NCI-H526 treated with DMSO at 0.1 percent for 48 hours (cell line): ENCODE data around the gene PCMTD2.

Experiments used
- DNase-seq: peaks from one replicate; lab custom pipeline; 2025; lab: John Stamatoyannopoulos, UW

Gene PCMTD2

DNA sequence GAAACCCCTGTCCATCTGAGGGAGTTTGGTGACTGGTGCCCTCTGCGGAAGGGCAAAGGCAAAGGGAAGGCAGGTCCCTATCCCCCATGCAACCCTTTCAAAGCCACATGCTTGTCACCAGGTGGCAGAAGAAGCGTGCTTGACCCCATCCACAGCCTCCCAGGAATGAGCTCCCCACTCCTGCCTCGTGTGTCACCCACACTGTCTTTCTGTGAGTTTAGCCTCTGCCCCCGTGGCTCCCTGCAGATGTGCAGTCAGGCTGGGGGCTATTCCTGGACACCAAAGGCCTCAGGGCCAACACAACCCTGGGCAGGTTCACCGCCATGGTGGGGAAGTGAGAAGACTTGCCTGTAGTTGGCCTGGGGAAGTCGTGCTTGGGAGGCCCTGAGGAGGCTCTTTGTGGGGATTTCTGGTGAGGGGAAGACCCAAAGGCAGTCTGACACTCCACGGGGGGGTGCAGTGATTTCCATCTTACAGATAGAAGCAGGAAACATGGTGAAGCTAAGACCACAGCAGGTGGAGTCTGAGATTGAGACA, 16.6 kb upstream of the PCMTD2 start:
- no peak for DNase-seq

GRCh38 chr20:64239449-64240242, 15.9 kb upstream of the PCMTD2 start:
- no peak for DNase-seq

DNA sequence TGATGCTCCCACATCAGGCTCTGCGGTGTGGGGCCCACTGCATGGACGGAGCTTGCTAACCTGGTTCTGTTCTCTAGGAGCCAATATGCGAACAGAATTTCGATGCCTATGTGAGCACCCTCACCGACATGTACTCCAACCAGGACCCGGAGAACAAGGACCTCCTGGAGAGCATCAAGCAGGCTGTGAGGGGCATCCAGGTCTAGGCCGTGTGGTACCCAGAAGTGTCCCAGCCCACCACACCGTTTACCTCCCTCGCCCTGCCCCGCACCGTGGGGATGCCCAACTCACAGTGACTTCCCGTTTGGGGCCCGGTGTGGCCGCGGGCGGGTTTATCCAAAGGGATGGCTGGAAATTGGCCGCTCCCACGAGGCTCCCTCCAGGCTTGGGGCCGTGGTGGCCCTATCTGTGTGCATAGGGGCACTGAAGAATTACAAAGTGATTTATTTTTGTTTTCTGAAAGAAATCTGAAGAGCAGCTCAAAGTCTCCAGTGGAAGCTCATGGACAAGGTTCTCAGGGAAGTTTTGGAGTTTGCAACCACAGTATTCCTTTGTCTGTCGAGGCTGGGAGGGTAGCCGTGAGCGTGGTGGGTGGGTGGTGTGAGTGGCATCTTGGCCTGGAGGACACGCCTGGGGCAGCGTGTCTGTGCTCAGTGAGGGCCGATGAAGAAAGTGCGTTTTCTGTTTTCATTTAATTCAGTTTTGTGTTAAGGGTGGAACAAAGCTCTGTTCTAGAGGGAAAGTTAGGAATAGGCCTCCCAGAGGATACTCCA, 15.1 kb upstream of the PCMTD2 start:
- DNase-seq: no peak

GRCh38 chr20:64241061-64241460, 14.5 kb upstream of the PCMTD2 start:
- no peak for DNase-seq

DNA sequence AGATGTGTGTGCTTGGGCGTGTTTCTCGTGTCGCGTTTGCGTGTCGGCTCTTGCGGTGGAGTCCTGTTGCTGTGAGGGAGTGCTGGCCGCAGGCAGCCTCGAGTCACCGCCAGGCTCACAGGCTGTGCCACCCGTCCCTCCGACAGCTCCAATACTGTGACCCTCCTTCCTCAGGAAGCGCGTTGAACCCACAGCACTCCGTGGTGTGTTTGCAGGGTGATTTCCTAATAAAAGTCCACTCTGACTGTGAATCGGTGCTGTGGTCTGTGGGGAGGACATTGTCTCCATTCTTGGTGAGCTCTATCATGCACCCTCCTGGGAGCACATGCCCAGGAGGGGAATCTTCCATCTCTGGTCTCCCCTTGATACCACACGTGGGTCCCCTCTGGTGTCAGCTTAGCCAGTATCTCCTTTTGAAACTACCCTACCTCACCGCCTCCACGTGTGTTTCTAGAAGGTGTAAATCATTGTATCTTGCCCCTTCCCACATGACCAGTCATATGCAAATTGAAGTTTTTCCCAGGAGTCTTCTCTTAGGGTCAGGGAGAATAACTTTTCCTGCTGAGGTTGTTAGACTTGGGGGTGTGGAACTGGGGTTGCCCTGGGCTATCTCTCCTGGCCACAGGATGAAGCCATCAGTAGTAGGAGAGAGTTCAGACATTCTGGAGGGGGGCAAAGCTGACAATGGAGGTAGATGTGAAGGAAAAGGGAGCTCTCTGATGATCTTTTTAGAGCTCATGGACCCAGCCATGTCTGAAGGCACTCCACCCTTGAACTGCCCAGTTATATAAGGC, 13.3 kb upstream of the PCMTD2 start:
- no peak for DNase-seq

DNA sequence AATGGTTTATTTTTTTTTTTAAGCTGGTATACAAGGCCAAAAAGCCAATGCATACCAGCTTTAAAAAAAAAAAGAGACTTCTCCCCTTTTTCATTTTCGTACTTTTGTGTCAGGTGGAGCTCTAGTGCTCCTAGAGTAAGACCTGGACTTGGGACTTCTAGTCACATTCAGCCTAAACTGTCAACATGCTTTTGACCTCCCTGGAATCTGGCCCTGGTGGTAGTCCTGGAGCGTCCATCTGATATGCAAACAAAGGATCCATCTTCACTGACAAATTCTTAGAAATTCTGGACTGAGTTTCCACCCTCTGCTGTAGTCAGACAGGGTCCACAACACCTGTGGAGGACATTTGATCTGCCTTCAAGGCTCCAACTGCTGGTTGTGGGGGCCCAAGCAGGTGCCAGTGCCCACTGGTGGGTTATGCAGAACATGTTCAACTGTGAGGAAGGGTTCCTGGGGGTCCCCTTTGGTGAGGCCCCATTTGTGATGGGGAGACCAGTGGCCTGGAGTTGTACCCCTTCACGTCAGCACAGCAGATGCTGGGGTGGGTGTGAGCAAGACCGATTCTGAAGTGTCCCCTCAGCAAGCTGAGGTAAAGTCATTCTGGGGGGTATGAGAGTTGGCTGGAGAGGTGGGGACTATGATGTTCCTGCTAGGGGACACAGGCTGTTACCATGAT, 12.6 kb upstream of the PCMTD2 start:
- DNase-seq: no peak

- no peak for DNase-seq
These were observed 11.2 kb upstream of the PCMTD2 start for GRCh38 chr20:64244281-64244805.

DNA sequence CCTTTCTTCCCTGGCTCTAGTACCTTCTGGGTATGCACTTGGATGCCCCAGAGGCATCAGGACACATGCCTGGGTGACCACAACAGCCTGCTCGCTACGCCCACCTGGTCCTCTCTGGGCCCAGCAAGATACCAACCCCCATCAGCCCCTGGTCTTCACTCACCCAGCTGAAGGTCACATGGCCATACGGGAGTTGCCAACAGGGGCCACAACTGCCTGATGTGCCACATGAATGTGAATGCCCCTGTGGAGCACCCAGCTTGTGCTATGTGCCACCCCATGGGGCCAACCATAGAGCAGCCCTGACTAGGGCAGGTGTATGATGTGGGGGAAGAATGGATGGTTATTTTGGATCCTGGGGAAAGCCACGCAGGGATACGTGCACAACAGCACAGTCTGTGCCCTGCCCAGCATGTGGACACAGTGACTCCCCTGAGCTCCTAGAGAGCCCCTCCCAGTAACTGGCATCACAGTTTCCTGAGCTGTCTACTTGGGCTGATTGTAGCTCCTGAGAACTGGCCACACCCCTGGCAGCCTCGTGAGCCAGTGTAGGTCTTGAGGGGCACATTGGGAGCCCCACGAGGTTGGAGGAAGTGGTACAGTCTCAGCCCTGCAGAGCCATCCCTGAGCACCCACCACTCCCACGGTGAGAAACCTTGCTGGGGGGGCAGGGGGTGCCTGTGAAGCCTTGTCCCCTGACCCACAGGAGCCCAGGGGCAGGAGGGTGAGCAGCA, 10.5 kb upstream of the PCMTD2 start:
- no peak for DNase-seq

DNA sequence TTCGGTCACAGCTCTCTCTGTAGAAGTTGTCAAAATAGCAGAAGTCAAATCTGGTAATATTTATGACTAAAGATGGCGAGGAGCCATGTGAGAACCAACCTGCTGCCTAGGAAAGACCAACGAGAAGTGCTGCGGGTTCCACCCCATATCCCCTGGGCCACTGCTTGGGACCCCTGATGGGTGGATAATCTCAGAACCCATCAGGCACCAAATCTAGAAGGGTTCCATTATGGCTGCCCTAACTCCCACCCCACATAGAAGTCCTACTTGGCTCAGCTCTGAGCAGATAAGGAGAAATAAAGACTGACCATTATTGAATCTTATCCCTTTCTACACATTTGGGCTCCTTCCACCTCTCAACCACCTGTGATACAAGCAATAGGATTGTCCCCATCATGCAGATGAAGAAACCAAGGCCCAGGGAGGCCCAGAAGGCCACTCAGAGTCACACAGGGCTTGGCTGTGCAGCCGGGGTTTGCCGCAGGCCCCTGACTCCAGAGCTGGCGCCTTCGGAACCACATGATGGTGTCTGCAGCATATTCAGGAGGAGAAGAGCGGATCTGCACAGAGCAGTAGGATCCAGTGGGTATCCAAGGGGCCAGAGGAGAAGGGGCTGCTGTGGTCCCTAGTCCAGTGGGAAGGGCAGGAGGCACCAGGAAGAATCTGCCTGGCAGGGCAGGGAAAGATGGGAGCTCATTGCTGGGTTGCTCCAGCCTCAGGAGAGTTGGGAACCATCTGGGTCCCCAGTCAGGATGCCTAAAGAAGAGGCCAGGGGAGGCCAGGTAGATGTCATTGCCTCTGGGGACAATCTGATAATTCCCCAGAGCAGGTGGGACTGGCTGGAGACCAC, 9.6 kb upstream of the PCMTD2 start:
- no peak for DNase-seq

GRCh38 chr20:64246616-64247306, 8.8 kb upstream of the PCMTD2 start:
- DNase-seq: no peak

- DNase-seq: no peak
These were observed 8.3 kb upstream of the PCMTD2 start for GRCh38 chr20:64247307-64247618.

- DNase-seq: no peak
These were observed 7.3 kb upstream of the PCMTD2 start for GRCh38 chr20:64247970-64248841.

DNA sequence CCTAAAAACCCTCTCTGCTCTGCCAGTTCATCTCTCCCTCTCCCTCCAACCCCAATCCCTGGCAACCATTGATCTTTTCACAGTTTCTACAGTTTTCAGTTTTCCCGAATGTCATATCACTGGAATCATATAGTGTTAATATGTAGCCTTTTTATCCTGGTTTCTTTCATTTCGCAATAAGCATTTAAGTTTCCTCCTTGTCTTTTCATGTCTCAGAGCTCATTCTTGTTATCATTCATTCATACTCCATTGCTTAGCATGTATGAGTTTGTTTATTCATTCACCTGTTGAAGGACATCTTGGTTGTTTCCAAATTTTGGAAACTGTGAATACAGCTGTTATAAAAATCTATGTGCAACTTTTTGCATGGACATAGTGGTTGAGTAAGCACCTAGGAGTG, 5.5 kb upstream of the PCMTD2 start:
- DNase-seq: no peak

GRCh38 chr20:64253000-64253383, 2.6 kb upstream of the PCMTD2 start:
- no peak for DNase-seq

- no peak for DNase-seq
These were observed 2.1 kb upstream of the PCMTD2 start for GRCh38 chr20:64253443-64253842.

- DNase-seq: no peak
These were observed 1.4 kb upstream of the PCMTD2 start for GRCh38 chr20:64254156-64254555.

DNA sequence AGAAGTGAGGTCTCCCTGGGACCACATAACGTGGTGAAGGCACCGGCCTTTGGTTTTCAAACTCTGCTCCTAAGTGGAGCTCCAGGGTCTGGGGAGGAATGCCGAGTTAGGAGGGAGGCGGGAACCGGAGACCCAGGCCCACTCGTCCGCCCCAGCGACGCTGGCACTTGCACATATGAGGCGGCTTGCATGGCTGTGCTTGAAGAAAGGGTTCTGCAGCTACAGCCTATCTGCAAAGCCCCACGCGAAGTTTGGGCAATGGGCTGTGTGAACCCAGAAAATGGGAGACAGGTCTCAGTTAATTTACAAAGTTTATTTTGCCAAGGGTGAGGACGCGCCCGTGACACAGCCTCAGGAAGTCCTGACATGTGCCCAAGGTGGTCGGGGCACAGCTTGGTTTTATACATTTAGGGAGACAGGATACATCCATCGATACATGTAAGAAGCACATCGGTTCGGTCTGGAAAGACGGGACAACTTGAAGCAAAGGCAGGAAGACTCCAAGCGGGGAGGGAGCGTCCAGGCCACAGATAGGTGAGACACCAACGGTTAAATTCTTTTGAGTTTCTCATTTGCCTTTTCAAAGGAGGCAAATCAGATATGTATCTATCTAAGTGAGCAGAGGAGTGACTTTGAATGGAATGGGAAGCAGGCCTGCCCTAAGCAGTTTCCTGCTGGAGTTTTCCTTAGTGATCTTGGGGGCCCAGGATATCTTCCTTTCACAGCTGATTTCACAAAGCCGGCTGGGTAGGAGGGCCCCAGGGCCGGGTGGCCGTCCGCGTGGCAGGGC, 782 bp upstream of the PCMTD2 start:
- peak; percentile 63 for DNase-seq
